ENCODE data around the gene ELL2.
"Not testable (repeated sequence)": the region's sequence is repeated elsewhere in the genome, so short reads cannot be mapped to it uniquely, and the experiment has no call there.

Gene ELL2

GRCh38 chr5:95841914-95842812, 119.5 kb downstream of the ELL2 start:
- no peak overlapping the region for H3K4me3 ChIP-seq (ENCODE audit: low read depth, low read length)
- TF ChIP-seq, protein P1, sequence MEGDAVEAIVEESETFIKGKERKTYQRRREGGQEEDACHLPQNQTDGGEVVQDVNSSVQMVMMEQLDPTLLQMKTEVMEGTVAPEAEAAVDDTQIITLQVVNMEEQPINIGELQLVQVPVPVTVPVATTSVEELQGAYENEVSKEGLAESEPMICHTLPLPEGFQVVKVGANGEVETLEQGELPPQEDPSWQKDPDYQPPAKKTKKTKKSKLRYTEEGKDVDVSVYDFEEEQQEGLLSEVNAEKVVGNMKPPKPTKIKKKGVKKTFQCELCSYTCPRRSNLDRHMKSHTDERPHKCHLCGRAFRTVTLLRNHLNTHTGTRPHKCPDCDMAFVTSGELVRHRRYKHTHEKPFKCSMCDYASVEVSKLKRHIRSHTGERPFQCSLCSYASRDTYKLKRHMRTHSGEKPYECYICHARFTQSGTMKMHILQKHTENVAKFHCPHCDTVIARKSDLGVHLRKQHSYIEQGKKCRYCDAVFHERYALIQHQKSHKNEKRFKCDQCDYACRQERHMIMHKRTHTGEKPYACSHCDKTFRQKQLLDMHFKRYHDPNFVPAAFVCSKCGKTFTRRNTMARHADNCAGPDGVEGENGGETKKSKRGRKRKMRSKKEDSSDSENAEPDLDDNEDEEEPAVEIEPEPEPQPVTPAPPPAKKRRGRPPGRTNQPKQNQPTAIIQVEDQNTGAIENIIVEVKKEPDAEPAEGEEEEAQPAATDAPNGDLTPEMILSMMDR (IDR thresholded peaks at IDR 0.05; ENCODE audit: insufficient read depth, low read depth, low read length, missing control alignments), result no peak
- no peak for DNase-seq (ENCODE audit: low read depth)

GRCh38 chr5:95840956-95841705, 120.5 kb downstream of the ELL2 start:
- TF ChIP-seq, protein P1 (IDR thresholded peaks at IDR 0.05; ENCODE audit: insufficient read depth, low read depth, low read length, missing control alignments), result no peak
- DNase-seq (ENCODE audit: low read depth), result no peak

GRCh38 chr5:95839658-95840057, 122.0 kb downstream of the ELL2 start:
- no peak for DNase-seq (ENCODE audit: low read depth)
- TF ChIP-seq, protein P1 (IDR thresholded peaks at IDR 0.05; ENCODE audit: insufficient read depth, low read depth, low read length, missing control alignments), result no peak
- H3K4me3 ChIP-seq (ENCODE audit: low read depth, low read length), result no peak overlapping the region

More at GRCh38 chr5:95840956-95841705, 120.5 kb downstream of the ELL2 start:
- no peak overlapping the region for H3K4me3 ChIP-seq (ENCODE audit: low read depth, low read length)

DNA sequence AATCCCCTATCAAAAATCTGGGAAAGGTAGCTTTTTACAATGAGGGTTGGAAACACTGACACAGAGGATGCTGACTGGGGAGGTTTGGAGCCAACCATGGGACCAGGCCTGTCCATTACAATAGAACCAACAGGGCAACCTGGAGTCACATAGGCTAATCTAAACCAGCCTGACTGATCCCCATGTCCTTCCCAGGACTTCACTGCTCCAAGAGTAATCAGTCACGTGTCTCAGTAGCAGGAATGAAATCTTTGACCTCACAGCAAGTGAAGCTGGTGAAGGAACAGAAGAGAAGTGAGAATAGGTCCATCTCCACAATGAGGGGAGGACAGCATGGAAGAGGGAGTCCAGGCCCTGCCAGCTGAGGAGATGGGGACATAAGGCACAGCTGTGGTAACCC, 123.1 kb downstream of the ELL2 start:
- no peak for DNase-seq (ENCODE audit: low read depth)
- TF ChIP-seq, protein P1 (IDR thresholded peaks at IDR 0.05; ENCODE audit: insufficient read depth, low read depth, low read length, missing control alignments), result no peak
- H3K4me3 ChIP-seq (ENCODE audit: low read depth, low read length), result no peak overlapping the region

GRCh38 chr5:95838001-95838520, 123.6 kb downstream of the ELL2 start:
- no peak for DNase-seq (ENCODE audit: low read depth)
- TF ChIP-seq, protein P1 (IDR thresholded peaks at IDR 0.05; ENCODE audit: insufficient read depth, low read depth, low read length, missing control alignments), result no peak
- no peak overlapping the region for H3K4me3 ChIP-seq (ENCODE audit: low read depth, low read length)

DNA sequence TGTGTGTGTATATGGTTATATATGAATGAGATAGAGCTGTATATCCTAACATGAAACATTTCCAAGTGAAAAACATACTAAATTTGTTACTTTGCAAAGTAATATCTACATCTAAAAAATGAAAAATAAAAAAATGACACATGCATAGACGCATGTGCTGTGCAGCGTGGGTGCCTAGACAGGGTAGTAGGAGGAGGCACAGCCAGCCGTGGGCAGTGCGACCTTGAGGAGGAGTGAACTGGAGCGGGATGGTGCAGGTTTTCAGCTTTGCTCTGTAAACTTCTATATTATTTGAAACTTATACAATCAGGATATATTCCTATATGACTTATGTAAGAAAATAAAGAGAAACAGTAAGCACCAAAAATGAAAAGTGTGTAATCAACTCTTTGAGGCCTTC, 124.2 kb downstream of the ELL2 start:
- TF ChIP-seq, protein P1 (IDR thresholded peaks at IDR 0.05; ENCODE audit: insufficient read depth, low read depth, low read length, missing control alignments), result no peak
- no peak for DNase-seq (ENCODE audit: low read depth)
- H3K4me3 ChIP-seq (ENCODE audit: low read depth, low read length), result no peak overlapping the region

- H3K4me3 ChIP-seq (ENCODE audit: low read depth, low read length); DNase-seq (ENCODE audit: low read depth): not testable (repeated sequence)
Observed at GRCh38 chr5:95836971-95837370, 124.7 kb downstream of the ELL2 start.
